NCI-H128 (cell line): Measurements from ENCODE around the gene TPRG1.

ENCODE experiments used
- DNase-seq: peaks from one replicate; lab custom pipeline; 2025; ENCODE audit not compliant: unreplicated experiment; lab: John Stamatoyannopoulos, UW

The TPRG1 gene

DNA sequence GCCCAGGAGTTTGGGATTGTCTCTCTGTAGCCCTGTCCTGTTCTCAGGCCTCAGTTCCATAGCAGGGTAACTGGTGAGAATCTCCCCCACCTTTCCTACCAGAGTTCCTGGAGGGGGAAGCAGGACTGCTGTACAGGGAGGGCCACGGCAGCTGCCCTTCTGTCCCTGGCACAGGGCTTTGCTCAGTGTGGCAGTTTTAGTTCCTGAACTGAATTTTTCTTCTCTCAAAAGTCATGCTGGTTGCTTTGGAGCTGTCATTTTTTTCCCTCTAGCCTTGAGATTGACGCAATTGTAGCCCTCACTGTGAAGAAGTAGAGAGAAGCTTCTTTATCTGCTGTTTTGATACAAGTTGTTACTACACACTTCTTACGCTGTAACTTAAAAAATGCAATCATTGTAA lies 55.5 kb downstream of the TPRG1 start:
- DNase-seq = no peak

DNA sequence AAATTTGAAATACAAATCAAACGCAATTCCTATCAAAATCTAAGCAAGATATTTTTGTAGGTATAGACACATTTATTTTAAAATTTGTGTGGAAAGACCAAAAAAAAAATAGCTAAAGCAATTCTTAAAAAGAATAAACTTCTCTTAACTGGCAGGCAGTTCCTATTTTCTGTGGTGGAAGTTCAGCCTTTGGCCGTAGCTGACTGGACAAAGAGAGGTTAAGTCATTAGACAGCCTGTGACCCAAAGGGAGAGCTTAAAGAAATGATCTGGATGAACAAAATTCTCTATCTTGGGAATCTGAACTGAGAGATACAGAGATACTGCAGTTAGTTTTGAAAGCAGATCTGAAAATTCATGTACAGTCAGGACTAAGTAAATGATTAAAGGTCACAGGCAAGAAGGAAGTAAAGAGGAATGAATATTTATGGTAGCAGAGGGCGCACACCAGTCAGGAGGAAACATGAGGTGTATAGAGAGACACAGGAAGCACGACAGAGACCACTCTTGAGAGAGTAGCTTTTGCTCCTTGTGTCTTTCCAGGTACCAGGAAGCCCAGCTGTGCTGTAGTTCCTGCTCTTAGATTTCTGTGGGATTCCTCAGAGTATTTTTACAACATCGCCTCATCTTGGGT lies 57.5 kb downstream of the TPRG1 start:
- DNase-seq = no peak

DNA sequence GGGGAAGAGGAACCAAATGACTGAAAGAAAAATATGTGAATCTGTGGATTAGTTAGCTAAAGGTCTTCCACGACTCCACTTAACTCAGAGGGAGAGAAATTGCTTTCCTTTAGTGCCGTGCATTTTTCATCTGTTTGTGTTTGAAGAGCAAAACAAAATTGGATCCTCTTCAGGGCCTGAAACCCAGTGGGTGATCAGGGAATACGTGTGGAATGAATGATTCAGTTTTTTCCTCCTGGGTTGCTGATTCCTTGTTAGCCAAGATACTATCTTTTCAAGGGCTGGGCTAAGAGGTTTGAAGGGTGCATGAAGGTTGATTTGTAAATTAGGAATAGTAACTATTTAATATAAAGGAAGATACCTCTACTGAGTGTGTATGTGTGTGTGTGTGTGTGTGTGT lies 61.0 kb downstream of the TPRG1 start:
- DNase-seq = no peak

DNA sequence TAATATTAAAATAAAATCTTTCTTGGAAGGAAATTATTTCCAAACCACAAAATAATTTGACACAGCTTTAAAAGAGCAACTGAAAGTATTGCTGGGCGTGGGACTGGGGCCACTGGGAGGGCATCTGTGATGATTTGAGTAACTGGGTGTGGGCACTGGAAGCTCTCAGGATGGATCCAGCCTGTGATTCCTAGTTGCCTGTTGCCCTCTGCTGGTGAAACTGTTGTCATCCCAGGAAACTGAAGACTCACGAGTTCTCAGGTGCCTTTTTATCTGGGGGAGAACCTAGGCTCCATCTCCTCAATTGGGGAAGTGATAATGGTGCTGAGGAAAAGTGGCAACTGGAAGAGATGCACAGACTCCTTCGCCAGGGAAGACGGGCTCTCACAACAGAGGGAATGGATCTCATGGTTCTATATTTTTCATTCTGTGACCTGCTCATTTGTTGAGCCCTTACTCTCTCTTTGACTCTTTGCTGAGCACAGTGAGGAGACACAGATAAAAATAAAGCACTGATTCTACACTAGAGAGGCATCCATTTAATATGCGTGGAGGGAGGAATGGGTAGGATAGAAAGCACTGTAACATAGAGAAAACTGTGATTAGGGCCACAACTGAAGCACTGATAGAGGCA lies 61.6 kb downstream of the TPRG1 start:
- peak; percentile 41 for DNase-seq

DNA sequence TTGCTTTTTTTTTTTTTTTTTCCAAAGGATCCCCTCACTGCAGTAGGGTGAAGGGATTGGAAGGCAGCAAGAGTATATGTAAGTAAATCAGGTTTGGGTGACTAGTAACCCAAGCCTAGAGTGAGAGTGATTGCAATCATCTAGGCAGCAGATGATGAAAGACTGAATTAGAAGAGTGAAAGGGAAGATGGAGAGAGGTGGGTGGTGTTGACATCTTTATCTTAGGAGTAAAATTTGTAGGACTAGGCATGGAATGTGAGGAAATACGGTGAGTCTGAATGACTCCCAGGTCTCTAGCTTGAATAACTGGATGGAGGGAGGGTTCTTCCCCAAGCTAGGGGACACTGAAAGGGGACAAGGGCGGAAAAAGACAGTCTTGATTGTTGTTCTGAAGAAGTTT lies 63.4 kb downstream of the TPRG1 start:
- no peak for DNase-seq

DNA sequence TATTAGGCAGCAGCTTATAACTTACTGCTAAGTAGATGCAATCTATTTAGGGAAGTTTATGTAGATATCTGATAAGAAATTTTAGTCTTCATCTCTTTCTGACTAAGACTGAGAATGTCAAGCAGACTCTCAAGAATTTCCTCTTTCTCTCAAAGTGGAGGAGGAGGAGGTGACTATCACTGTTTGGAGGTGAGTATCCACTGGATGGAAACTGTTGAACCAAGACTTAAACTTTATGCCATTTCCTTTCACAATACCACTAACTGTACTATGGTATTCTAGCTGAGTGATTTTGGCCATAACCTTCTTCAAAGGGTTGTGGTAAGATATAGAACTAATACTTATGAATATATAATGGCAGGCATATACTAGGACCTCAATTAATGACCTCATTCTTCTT lies 64.6 kb downstream of the TPRG1 start:
- DNase-seq = no peak

DNA sequence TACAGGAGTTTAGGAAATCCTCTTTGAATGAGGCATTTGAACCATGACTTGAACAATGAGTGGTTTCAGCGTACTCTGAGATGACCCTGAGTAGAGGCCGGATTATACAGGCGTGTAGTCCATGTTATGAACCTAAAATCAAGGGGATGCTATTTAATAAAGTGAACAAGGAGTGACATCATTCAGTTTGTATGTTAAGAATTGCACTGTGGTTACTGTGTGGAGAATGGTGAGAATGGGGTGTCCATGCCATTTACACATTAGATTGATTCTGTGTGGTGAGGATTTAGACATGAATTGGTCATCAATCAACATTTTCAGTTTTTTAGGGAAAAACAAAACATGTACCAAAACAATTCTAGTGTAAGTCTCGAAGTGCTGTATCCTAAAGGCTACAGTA lies 65.8 kb downstream of the TPRG1 start:
- no peak for DNase-seq

DNA sequence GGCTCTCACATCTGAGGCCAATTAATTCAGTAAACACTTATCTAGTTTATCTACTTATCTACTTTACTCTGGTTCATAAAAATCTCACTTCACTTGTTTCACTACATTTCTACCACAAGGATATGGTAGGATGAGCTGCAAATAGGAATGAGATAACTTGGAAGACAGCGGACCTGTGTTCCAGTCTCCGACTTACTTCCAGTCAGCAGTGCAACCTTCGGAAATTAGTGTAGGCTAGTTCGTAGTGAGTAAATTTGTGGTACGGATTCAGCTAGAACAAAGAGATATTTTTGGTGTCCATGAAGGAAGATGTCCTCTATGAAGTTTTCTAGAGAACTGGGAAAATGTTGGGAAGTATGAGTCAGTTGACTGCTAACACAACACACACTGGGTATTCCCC lies 66.3 kb downstream of the TPRG1 start:
- no peak for DNase-seq

DNA sequence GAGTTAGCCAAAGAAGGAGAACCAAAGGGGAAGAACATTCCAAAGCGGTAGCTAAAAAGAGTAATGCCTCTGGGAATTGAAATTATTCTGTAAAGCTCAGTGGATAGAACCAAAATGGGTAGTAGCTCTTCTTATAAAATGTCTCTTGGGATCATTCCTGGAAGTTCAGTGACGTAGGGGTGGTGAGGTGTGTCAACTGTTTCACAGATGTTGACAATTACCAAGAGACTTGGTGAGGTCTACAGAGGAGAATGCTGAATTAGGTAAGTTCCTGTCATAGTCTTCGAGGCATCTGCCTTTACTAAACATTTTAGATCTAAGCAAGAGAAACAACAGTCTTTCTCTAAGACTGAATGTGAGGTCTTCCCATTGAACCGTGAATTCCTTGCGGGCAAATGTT lies 67.8 kb downstream of the TPRG1 start:
- no peak for DNase-seq

DNA sequence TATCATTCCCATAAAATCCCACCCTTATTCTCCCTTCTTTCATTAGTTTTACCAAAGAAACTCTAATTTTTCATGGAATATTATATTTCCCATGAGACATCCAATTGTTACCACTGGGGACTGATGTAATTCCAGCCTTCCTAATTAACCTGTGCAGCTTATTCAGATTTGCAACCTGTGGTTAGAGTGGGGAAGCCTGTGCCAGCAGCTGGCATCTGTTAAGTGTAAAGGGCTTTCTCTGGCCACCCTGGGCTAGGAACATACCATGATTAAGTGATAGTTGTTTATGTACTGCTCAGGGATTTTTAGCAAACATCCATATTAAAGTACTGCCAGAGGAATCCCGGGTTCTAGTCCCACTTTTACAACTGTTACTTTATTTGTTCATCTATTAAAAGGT lies 78.2 kb downstream of the TPRG1 start:
- no peak for DNase-seq

DNA sequence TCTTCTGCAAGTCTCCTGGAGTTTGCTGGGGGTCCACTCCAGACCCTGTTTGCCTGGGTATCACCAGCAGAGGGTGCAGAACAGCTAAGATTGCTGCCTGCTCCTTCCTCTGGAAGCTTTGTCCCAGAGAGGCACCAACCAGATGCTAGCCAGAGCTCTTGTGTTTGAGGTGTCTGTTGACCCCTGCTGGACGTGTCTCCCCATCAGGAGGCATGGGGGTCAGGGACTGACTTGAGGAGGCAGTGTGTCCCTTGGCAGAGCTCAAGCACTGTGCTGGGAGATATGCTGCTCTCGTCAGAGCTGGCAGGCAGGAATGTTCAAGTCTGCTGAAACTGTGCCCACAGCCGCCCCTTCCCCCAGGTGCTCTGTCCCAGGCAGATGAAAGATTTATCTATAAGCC lies 86.5 kb downstream of the TPRG1 start:
- no peak for DNase-seq

DNA sequence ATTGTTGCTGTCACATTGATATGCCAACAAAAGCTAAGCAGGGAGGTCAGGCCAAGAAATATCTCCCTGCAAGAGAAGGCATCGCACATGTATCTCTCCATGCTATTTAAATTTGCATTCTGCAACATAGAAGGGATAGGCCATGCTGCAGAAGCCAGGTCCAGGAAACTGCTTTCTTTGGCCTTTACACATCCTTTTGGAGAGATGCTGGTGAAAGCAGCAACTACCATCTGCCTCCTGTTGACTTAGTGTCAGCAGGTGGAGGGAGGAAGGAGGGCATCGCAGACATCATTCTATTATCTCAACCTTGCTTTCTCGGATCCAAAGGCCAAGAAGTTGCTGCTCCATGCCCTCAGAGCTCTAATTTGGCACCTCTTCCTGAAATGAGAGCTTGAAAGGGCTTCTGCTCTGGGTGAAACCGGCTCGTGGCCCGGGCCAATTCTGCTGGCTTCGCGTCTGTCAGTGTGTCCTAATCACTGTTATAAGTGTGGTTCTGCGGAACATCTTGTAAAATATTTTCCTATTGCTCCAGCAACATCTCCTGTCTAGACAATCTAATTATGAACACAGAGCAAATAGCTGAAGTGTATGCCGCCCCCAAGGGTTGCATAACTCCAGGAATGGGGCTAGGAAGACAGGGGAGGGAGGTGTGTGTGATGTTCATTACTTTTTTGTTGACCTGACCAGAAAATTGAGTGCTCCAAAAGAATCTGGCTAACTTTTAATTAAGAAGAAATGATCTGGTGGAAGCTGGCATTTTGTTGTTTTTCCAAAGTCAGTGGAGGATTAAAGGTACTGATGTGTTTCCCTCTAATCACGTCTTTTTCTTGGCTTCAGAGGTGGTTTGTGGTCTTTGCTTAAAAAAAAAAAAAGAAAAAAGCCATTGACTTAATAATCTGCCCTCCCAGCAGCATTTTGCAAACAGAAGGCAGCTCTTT lies 89.1 kb downstream of the TPRG1 start:
- no peak for DNase-seq

DNA sequence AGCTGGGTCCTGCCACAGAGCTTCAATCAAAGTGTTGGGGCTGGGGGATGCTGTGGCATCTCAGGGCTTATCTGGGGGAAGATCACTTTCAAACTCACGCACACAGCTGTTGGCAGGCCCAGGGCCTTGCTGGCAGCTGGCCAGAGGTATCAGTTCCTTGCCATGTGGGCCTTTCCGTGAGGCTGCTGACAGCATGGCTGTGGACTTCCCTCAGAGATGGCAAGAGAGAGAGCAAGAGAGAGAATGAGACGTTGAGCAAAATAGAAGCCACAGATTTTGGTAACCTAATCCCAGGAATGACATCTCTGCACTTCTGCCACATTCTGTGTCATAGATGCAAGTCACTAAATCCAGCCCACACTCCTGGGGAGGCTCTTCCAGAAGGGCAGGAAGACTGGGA lies 91.0 kb downstream of the TPRG1 start:
- no peak for DNase-seq

DNA sequence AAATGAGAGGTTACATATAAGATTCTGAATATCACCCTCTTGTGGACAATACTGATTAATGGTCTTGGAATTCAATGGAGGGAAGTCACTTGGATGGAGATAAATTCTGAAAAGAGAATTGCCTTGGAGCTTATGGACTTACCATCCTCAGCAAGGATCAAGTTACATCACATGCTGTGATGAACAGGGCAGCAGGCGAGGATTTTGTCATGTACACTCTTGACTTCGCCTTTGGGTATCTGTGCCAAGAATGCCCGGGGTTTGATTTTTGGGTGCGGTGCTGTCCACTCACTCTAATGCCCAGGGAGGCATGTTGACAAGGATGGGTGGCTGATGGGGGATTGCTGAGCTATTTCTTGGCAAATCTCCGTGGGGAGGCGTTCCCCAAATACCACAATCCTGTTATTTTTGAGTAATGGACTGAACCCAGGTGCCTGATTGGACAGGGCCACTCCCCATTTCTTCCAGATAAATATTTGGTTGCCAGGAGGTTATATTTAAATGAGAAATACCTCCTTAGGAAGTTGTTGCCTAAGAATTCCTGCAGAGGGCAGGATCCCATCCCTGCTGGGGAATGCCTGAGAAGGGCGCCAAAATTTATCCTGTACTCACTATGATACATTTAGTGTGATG lies 96.3 kb downstream of the TPRG1 start:
- DNase-seq = no peak

DNA sequence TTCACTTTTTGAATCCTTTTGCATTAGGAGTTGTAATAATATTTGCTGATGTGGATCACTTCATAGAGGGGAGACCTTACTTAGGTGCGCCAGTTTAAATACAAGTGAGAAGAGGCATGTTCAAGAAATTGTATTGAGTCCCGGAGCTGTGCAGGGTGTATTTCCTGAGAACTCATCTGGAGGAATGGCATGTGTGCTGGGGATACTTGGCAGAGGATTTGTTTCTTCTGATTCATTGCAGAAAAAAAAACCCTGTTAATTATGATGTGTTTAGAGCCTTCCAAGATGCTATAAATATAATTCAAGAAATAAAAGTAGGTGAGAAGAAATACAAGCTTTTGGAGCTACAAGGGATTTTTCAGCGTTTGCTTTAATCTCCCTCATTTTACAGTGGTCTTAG lies 97.6 kb downstream of the TPRG1 start:
- DNase-seq = no peak

DNA sequence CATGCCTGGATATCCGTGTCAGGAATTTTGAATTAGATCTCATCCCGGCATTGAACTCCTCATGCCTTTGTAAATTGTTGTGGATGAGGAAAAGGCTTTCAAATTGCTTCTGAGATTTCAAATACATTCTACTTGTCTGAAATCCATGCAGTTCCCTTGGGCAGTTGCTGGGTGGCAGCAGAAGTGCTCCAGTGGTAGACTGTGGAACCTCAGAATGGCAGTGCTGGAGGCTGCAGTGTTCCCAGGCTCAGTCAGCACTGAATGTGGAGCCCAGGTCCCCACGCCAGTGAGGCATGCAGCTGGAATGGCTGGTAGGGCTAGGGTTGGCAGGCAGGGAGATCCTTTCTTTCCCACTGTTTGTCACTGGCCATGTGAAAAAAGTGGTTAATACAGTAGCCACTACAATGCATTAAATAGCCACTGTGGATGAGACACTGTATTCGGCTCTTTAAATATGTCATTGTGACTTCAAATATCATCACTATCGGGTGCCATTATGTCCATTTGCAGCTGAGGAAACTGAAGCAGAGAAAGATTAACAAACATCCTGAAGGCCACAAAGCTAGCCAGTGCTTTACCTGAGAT lies 98.6 kb downstream of the TPRG1 start:
- no peak for DNase-seq

DNA sequence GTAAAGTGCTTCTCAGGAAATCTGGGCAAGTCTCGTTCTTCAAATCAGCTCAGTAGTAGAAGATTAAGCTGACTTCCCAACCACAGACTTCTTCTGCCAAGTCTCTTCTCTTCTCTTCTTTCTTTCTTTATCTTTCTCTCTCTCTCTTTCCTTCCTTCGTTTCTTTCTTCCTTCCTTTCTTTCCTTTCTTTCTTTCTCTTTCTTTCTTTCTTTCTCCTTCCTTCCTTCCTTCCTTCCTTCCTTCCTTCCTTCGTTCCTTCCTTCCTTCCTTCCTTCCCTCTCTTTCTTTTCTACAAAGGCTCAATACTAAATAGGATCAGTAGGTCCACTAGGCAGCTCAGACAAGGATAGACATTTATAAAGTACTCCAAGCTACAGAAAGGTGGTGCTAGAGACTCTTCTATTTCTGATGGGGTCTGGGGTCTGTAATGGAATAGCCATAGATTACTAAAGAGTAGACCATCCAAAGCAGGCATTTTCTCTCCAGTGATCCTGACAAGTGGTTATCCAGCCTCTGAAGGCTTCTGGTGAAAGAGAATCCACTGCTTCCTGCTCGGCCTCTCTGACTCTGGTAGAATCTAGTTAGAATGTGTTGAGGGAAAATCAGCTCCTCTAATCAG lies 100.8 kb downstream of the TPRG1 start:
- no peak for DNase-seq

DNA sequence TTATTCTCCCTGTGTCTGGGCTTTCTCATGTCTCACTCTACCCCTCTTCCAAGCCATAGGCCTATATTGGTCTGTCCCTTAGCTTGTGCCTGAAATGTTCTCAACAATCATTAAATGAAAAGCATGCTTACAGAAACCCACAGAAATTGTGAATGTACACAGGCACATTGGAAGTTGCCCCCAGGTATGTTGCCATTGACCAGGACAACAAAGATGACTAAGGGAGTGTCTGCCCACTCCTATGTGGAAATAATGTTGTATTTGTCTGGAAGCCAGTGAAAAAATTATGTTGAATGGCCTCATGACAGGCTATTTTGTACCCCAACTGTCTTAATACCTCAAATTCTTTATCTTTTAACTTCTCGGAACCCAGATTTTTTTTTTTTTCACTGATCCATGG lies 102.0 kb downstream of the TPRG1 start:
- DNase-seq = no peak

DNA sequence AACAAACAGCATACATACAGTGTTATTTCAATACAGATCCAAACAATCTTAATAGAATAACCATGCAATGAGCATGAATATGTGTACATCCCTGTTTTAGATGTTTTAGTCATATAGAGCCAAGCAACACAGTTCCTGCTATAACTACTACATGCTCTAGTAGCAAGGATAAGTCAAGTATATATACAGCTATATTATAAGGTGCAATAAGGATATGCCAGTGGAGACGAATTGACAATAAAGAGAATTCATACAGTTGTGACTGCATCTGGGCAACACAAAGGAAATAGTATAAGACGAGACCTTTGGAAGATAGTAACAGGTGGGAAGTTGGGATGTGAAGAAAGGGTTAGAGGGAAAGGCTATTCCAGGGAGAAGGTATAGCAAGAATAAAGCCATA lies 103.4 kb downstream of the TPRG1 start:
- no peak for DNase-seq

DNA sequence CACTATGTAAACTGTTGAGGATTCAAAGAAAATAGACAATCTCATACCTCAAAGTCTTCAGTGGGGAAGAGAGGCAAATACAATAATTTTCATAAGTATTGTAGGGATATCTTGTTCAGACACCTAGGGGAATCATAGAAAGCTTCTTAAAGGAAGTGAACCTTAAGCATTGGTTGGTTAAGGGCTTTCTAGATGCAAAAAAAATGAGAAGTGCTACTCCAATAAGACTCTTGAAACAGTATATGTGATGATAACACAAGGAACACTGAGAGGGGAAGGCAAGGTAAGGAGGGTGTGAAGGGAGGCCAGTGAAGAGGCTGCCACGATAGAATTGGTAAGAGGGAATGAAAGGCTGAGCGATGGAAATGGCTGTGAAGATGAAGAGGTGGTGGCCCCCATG lies 104.1 kb downstream of the TPRG1 start:
- DNase-seq = no peak
